Heart right ventricle (tissue), 16 donors: ENCODE data around the gene NUP214. TPM values are rescaled to one million over a fixed set of nuclear protein-coding genes. Genes with fewer than 3 reads are reported as not detected.

Source experiments
- ATAC-seq, 8 donors: fragments of 200-7000 bp; cut with Tn5 transposase; one replicate each; pipeline ENCODE4 v1.9.1; 2020; ENCODE audit warnings: mild to moderate bottlenecking in 8 of 8, moderate library complexity in 8 of 8, moderate number of reproducible peaks in 1 of 8
- DNase-seq, 2 donors: peaks; one replicate each; pipeline ENCODE4 v3.0.0-alpha.2; 2020
- H3K27ac ChIP-seq, 10 donors: fragments of 200-600 bp; sonication (generic) in 2 of 10; one replicate each; pipeline versions ENCODE4 v1.5.0 to v1.8.0; 2020 to 2022; ENCODE audit warnings: mild to moderate bottlenecking in 3 of 10
- H3K27me3 ChIP-seq, 7 donors: fragments of 200-600 bp; one replicate each; pipeline ENCODE4 v1.8.0; 2021 to 2022; ENCODE audit warnings: mild to moderate bottlenecking in 2 of 7
- H3K36me3 ChIP-seq, 9 donors: fragments of 200-600 bp; sonication (generic) in 1 of 9; one replicate each; pipeline versions ENCODE4 v1.5.0 to v1.8.0; 2020 to 2022; ENCODE audit warnings: mild to moderate bottlenecking in 2 of 9
- H3K4me1 ChIP-seq, 9 donors: fragments of 200-600 bp; sonication (generic) in 1 of 9; one replicate each; pipeline versions ENCODE4 v1.5.0 to v1.8.0; 2020 to 2022; ENCODE audit warnings: mild to moderate bottlenecking in 4 of 9
- H3K4me3 ChIP-seq, 10 donors: fragments of 200-600 bp; sonication (generic) in 2 of 10; one replicate each; pipeline versions ENCODE4 v1.5.0 to v1.8.0; 2020 to 2022; ENCODE audit warnings: mild to moderate bottlenecking in 7 of 10, moderate library complexity in 2 of 10
- H3K9me3 ChIP-seq, 11 donors: fragments of 200-600 bp in 10 of 11; sonication (generic) in 2 of 11; one replicate each; pipeline versions ENCODE4 v1.5.0 to v1.8.0; 2013 to 2022; ENCODE audit warnings: mild to moderate bottlenecking in 2 of 11, control low read depth in 1 of 11, moderate library complexity in 1 of 11
- WGBS, 2 donors: extraction: QIAGEN DNeasy Blood & Tissue Kit; methylation state at CpG; one replicate each; pipeline ENCODE4 v1.1.7; 2013; ENCODE audit warnings: inconsistent platforms in 1 of 2; 5-methylcytosine and 5-hydroxymethylcytosine counted together
- intact Hi-C, 10 donors: fragments of 100-400 bp; cut with DNase I; formaldehyde crosslinking; loops; one replicate each; pipeline versions ENCODE4 v1.11.1 to v1.14.2; 2022
- polyA plus RNA-seq, 2 donors: library from polyadenylated mRNA; stranded (reverse); fragments of 200-250 nt; gene quantifications; one replicate each; pipeline ENCODE4 v1.2.3, GENCODE V29; 2013
- total RNA-seq, 10 donors: library from RNA; stranded (reverse); fragmentation: NEBNext Ultra II Directional in 3 of 10; extraction: Animal tissue kit (Norgen Biotek cat#: 25700) in 3 of 10; gene quantifications; one replicate each; pipeline versions ENCODE4 v1.2.1 to v1.2.4, GENCODE V29; 2021 to 2023
- TF ChIP-seq, protein P1 (sequence below), 9 donors: fragments of 200-600 bp; sonication (generic) in 2 of 9; IDR thresholded peaks; one replicate each; pipeline versions ENCODE4 v1.5.0 to v1.8.0; 2021 to 2022; ENCODE audit warnings: antibody characterized with exemption in 9 of 9, mild to moderate bottlenecking in 5 of 9, moderate library complexity in 1 of 9
- donor health status: Arrhythmogenic right ventricular cardiomyopathy.
- donor health status: ischemic (EF 13 %, LVEDD 7.1; RV severe dilation, severe dysfunction).
- donor health status: healthy with polysubstance abuse.
- donor health status: DM: no; HTN: yes; CAD: no.
- donor health status: DM: no; HTN: no; CAD: no.
- donor health status: ischemic (EF 25% LVEDD 6.9; RV normal size, moderate dysfunction).
- donor health status: ischemic (EF 25% LVEDD 5.7; RV mildly dilated, moderate dysfunction).
- donor health status: healthy.
- donor health status: DM: yes; HTN: yes; CAD: no.
- donor health status: Ischemic cardiomyopathy.
- donor health status: ischemic (EF 35%, LVEDD 5.7; RV mildly dilated, moderate dysfunction).
- donor health status: nonischemic (EF 11% LVEDD 7.7; RV severe dilation, severe dysfunction).
- donor health status: DM: yes; HTN: yes; CAD: no.
- donor health status: PGD.
- donor health status: ischemic (EF 29% LVEDD 5.4; RV normal size, mild dysfunction).
- donor health status: nonischemic (EF 23%, LVEDD 6.1; RV moderate dilation, normal function).

The NUP214 gene
- total and polyA plus RNA-seq, 12 donors: 13.8 to 27.1 (median 22.9) TPM

DNA sequence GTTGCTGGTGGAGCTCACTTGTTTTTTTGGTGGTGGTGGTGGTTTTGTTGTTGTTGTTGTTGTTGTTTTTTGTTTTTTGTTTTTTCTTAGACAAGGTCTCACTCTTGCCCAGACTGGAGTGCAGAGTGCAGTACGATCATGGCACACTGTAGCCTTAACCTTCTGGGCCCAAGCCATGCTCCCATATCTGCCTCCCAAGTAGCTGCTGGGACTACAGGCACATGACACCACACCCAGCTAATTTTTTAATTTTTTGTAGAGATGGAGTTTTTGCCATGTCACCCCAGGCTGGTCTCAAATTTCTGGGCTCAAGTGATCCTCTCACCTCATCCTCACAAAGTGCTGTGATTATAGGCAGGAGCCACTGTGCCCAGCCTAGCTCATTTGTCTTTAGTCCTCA lies 53.5 kb downstream of the NUP214 start:
- H3K4me3 ChIP-seq: no peak overlapping the region
- H3K27ac ChIP-seq: peak overlapping the region in 2 of 10 donors; percentile 0 to 35
- no peaks in the 10 kb centered on the region for H3K27me3 ChIP-seq
- intact Hi-C loops: loop anchor here (1.0 to 5.0 kb wide), 7 partner anchors 53 to 158 kb away; partner anchors contain the start of gene FAM78A (in 2 of the 10)
- WGBS, 2 donors: 59 to 70% methylated on average over 1 of the region's 1 CpG
- H3K9me3 ChIP-seq: no peaks in the 10 kb centered on the region
- no peak for DNase-seq
- H3K36me3 ChIP-seq: peaks cover 0 to 100% (median 34%) of the 10 kb centered on the region in 9 donors
- peak in 3 of 8 donors; percentile 34 to 43 (median 35) for ATAC-seq
- TF ChIP-seq, protein P1, sequence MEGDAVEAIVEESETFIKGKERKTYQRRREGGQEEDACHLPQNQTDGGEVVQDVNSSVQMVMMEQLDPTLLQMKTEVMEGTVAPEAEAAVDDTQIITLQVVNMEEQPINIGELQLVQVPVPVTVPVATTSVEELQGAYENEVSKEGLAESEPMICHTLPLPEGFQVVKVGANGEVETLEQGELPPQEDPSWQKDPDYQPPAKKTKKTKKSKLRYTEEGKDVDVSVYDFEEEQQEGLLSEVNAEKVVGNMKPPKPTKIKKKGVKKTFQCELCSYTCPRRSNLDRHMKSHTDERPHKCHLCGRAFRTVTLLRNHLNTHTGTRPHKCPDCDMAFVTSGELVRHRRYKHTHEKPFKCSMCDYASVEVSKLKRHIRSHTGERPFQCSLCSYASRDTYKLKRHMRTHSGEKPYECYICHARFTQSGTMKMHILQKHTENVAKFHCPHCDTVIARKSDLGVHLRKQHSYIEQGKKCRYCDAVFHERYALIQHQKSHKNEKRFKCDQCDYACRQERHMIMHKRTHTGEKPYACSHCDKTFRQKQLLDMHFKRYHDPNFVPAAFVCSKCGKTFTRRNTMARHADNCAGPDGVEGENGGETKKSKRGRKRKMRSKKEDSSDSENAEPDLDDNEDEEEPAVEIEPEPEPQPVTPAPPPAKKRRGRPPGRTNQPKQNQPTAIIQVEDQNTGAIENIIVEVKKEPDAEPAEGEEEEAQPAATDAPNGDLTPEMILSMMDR (IDR thresholded peaks at IDR 0.05): no peak
- H3K4me1 ChIP-seq: peaks cover 0 to 29% (median 17%) of the 10 kb centered on the region in 9 donors

DNA sequence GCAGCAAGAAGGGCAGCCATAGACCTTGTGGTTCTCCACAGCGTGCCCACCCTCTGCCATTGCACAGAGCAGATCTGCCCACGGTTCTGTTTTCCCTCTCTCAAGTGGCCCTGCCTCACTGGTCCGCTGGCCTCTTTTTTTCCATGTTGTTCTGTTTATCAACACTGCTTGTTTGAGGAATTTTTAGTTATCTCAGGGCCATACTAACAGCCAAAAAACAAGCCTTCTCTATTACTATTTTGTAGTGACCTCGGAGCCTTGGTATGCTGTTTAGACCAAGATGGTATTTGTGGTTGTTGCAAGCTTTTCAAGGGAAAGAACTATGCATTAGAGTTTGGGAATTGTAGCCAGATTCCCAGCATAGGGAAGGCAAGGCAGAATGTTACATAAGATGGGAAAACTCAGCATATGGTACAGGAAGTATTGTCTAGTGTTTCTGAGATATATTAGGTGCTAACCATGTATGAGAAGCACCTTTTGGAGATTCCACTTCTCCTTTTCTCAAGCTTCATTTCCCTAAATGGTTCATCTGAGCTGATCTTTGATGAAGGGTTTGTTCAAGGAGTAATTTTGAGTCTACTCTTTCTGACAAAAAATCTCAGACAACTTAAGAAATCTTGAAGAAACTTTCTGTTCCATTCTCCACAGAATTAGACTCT lies 54.3 kb downstream of the NUP214 start:
- peaks cover 0 to 100% (median 28%) of the 10 kb centered on the region in 9 donors for H3K36me3 ChIP-seq
- ATAC-seq: peak in 3 of 8 donors; percentile 7 to 22 (median 19)
- TF ChIP-seq, protein P1 (IDR thresholded peaks at IDR 0.05): no peak

DNA sequence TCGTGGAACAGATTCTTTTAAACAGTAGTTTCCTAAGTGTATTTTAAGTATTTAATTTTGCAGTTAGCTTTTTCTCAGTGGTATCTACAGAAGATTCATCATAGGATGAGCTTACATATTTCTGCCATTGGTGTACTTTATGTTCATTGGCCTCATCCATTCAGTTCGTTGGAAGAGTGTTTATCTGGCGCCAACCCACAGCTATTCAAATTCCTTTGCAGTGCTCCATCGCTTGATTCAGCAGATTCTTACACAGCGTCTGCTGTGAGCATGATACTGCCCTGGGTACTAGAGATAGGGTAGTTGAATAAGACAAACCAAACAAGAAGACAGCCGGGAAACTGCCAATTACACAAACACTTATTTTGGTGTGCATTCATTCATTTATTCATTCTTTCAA lies 55.1 kb downstream of the NUP214 start:
- intact Hi-C loops: loop anchor here in 2 of 10 donors (10.0 kb wide), 1 partner anchor 94 kb away; the partner anchor contains the start of gene FAM78A (in 2 of the 2)
- ATAC-seq (peak in 2 of 8 donors; percentile 56 to 75), DNase-seq (no peak)
- H3K4me1 ChIP-seq: peaks cover 0 to 29% (median 17%) of the 10 kb centered on the region in 9 donors
- TF ChIP-seq, protein P1 (IDR thresholded peaks at IDR 0.05): no peak
- no peak overlapping the region for H3K4me3 ChIP-seq
- H3K27me3 ChIP-seq: no peaks in the 10 kb centered on the region
- H3K36me3 ChIP-seq: peaks cover 0 to 100% (median 20%) of the 10 kb centered on the region in 9 donors
- WGBS, 2 donors: 43 to 51% methylated on average over 6 of the region's 6 CpGs
- peak overlapping the region in 1 of 10 donors; percentile 35 for H3K27ac ChIP-seq
- H3K9me3 ChIP-seq: no peaks in the 10 kb centered on the region

More for the DNA sequence above, 54.3 kb downstream of the NUP214 start:
- Histone ChIP-seq H3K27me3 (no peaks in the 10 kb centered on the region), H3K4me1 (peaks cover 0 to 29% (median 17%) of the 10 kb centered on the region in 9 donors), H3K9me3 (no peaks in the 10 kb centered on the region), H3K27ac (peak overlapping the region in 2 of 10 donors; percentile 0 to 35), H3K4me3 (no peak overlapping the region)
- 61 to 68% methylated on average over 4 of the region's 4 CpGs for WGBS, 2 donors
- no peak for DNase-seq
- intact Hi-C loops: loop anchor here in 9 of 10 donors (2.0 to 10.0 kb wide), 7 partner anchors 53 to 157 kb away; partner anchors contain the start of gene FAM78A (in 4 of the 9)

DNA sequence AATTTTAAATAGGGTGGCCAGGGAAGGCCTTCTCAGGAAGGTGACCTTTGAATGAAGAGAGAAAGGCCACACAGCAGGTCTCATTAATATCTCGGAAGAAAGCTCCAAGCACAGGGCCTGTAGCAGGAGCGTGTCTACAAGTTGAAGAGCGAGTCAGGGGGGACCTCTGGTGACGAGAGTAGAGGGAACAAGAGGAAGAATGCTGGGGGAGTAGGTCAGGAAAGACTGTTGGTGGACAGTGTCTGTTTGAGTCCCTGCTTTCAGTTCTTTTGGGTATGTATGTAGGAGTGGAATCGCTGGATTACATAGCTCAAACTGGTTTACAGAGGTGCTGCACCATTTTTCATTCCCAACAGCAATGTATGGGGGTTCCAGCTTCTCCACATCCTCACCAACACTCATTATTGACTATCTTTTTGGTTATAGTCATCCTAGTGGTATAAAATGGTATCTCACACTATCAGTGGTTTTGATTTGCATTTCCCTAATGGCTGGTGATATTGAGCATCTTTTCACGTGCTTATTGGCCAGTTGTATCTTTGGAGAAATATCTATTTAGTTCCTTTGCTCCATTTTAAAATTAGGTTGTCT lies 55.8 kb downstream of the NUP214 start:
- Histone ChIP-seq H3K27me3 (no peaks in the 10 kb centered on the region), H3K27ac (peak overlapping the region in 2 of 10 donors; percentile 26 to 35), H3K4me1 (peaks cover 0 to 29% (median 17%) of the 10 kb centered on the region in 9 donors), H3K9me3 (no peaks in the 10 kb centered on the region), H3K36me3 (peaks cover 0 to 100% (median 13%) of the 10 kb centered on the region in 9 donors), H3K4me3 (no peak overlapping the region)
- DNase-seq (no peak), ATAC-seq (no peak)
- intact Hi-C loops: loop anchor here in 2 of 10 donors (10.0 kb wide), 1 partner anchor 94 kb away; the partner anchor contains the start of gene FAM78A (in 2 of the 2)
- TF ChIP-seq, protein P1 (IDR thresholded peaks at IDR 0.05): peak in 1 of 9 donors; percentile 27
- WGBS, 2 donors: 80 to 83% methylated on average over 6 of the region's 6 CpGs
